K562 (cell line): ENCODE measurements around the gene B3GALNT1. TPM values are rescaled to one million over a fixed set of nuclear protein-coding genes. Genes with fewer than 3 reads are reported as not detected.

Source experiments
- ATAC-seq: fragments of 200-7000 bp; cut with Tn5 transposase; 3 replicates; pipeline ENCODE4 v1.9.1; 2020; ENCODE audit warnings: moderate library complexity
- BruUV-seq: library from RNA; stranded (reverse); fragments of 400-500 nt; replicated peaks from 2 replicates; lab custom pipeline; 2021; lab: Mats Ljungman, UMichigan
- CTCF ChIA-PET: fragments of 300-600 bp; formaldehyde crosslinking; extraction: SDS; loops from one replicate; lab custom pipeline; 2021; ENCODE audit warnings: low intra/inter-chr PET ratio; lab: Yijun Ruan, JAX
- POLR2A ChIA-PET: fragments of 300-600, 350-650 bp; sonication (Branson Sonifier 250); formaldehyde crosslinking; extraction: SDS; loops from one replicate; lab custom pipeline; 2021; ENCODE audit warnings: antibody characterized with exemption, inconsistent platforms; lab: Yijun Ruan, JAX
- DNase-seq, 4 experiments: peaks; one replicate each; pipeline versions ENCODE4 v3.0.0 to v3.0.0-alpha.2; 2011 to 2018; ENCODE audit warnings: low spot score in 3 of 4, mixed read lengths in 3 of 4; ENCODE audit errors: extremely low read depth in 1 of 4
- FAIRE-seq: peaks from 2 replicates; lab custom pipeline; 2011; peaks lifted over from hg19 to GRCh38; lab: Jason Lieb, UNC
- H2AFZ ChIP-seq: 2 replicates; pipeline ENCODE4 v1.6.0; 2011; ENCODE audit warnings: low read depth, low read length, control low read depth, inconsistent platforms
- H3K27ac ChIP-seq: fragments of 200-600 bp; 3 replicates; pipeline ENCODE4 v1.8.0; 2011; ENCODE audit warnings: low read depth, mild to moderate bottlenecking, control low read depth, inconsistent platforms, low read length, moderate library complexity, mixed read lengths; ENCODE audit errors: extremely low read depth
- H3K27me3 ChIP-seq, 2 experiments: fragments of 300-600 bp in 1 of 2; 2 replicates in 1 of 2; 3 replicates in 1 of 2; pipeline versions ENCODE4 v1.6.0 to v1.8.0; 2011; ENCODE audit warnings: inconsistent platforms in 2 of 2, low read length in 2 of 2, mild to moderate bottlenecking in 1 of 2, mixed read lengths in 1 of 2, moderate library complexity in 1 of 2; ENCODE audit not compliant: control insufficient read depth in 2 of 2, insufficient read depth in 2 of 2
- H3K36me3 ChIP-seq: fragments of 300-600 bp; 3 replicates; pipeline ENCODE4 v1.8.0; 2011; ENCODE audit warnings: mild to moderate bottlenecking, low read length, inconsistent platforms; ENCODE audit not compliant: control insufficient read depth, insufficient read depth
- H3K4me1 ChIP-seq, 2 experiments: fragments of 200-600 bp in 1 of 2; replicated peaks in 1 of 2; 2 replicates in 1 of 2; 3 replicates in 1 of 2; pipeline versions ENCODE4 v1.5.1 to v1.8.0; 2011; ENCODE audit warnings: inconsistent platforms in 2 of 2, low read length in 2 of 2, mild to moderate bottlenecking in 1 of 2, mixed read lengths in 1 of 2, moderate library complexity in 1 of 2; ENCODE audit not compliant: control insufficient read depth in 2 of 2, insufficient read depth in 2 of 2
- H3K4me2 ChIP-seq: 2 replicates; pipeline ENCODE4 v1.6.1; 2011; ENCODE audit warnings: low read length, control low read depth, inconsistent platforms, mixed read lengths; ENCODE audit not compliant: insufficient read depth
- H3K4me3 ChIP-seq: fragments of 200-600 bp; sonication (generic), shearing (Covaris generic); 2 replicates; pipeline ENCODE4 v1.5.1; 2016; ENCODE audit warnings: control low read depth, inconsistent platforms
- H3K79me2 ChIP-seq: fragments of 200-600 bp; 3 replicates; pipeline ENCODE4 v1.8.0; 2011; ENCODE audit warnings: low read length, inconsistent platforms; ENCODE audit not compliant: control insufficient read depth, insufficient read depth
- H3K9ac ChIP-seq, 2 experiments: 2 replicates each; pipeline versions ENCODE4 v1.6.0 to v1.6.1; 2011; ENCODE audit warnings: low read depth in 2 of 2, low read length in 2 of 2, control low read depth in 1 of 2, inconsistent platforms in 1 of 2, mild to moderate bottlenecking in 1 of 2, mixed read lengths in 1 of 2; ENCODE audit not compliant: insufficient read depth in 1 of 2
- H3K9me1 ChIP-seq: one replicate; pipeline ENCODE4 v1.6.0; 2011; ENCODE audit warnings: inconsistent platforms, mild to moderate bottlenecking, low read length, moderate library complexity; ENCODE audit not compliant: control insufficient read depth, insufficient read depth
- H3K9me3 ChIP-seq: replicated peaks from 2 replicates; pipeline ENCODE4 v1.5.1; 2011; ENCODE audit warnings: low read depth, low read length, inconsistent platforms; ENCODE audit not compliant: control insufficient read depth, insufficient read depth
- H4K20me1 ChIP-seq: replicated peaks from 2 replicates; pipeline ENCODE4 v1.6.1; 2011; ENCODE audit warnings: low read length, inconsistent platforms, mixed read lengths; ENCODE audit not compliant: control insufficient read depth, insufficient read depth
- DDX20 ChIP-seq: fragments of 450-650 bp; IDR thresholded peaks from 2 replicates; pipeline ENCODE4 v1.6.1; 2016; ENCODE audit warnings: missing genetic modification characterization, low read depth, mild to moderate bottlenecking, missing compliant biosample characterization, moderate library complexity
- FOXA1 ChIP-seq: fragments of 450-650 bp; IDR thresholded peaks from 2 replicates; pipeline ENCODE4 v1.6.1; 2016; ENCODE audit warnings: mild to moderate bottlenecking, borderline replicate concordance
- HMBOX1 ChIP-seq: sonication (generic); IDR thresholded peaks from 2 replicates; pipeline ENCODE4 v1.6.1; 2016
- HNRNPLL ChIP-seq: fragments of 200-400 bp; formaldehyde crosslinking; IDR thresholded peaks from 2 replicates; pipeline ENCODE4 v1.6.1; 2017; ENCODE audit warnings: low read length, low read depth, mild to moderate bottlenecking; ENCODE audit not compliant: poor library complexity, severe bottlenecking
- NONO ChIP-seq, 2 experiments: fragments of 200-400 bp in 1 of 2; fragments of 450-650 bp in 1 of 2; formaldehyde crosslinking in 1 of 2; IDR thresholded peaks; 2 replicates each; pipeline ENCODE4 v1.6.1; 2017; ENCODE audit warnings: low read depth in 2 of 2, mild to moderate bottlenecking in 2 of 2, moderate library complexity in 2 of 2, low read length in 1 of 2
- SNRNP70 ChIP-seq: fragments of 200-400 bp; formaldehyde crosslinking; optimal IDR thresholded peaks from 2 replicates; pipeline ENCODE3; 2017; ENCODE audit warnings: low read depth, low read length
- ZEB2 ChIP-seq: fragments of 450-650 bp; IDR thresholded peaks from 2 replicates; pipeline ENCODE4 v1.6.1; 2016
- ZNF174 ChIP-seq: fragments of 250-450 bp; sonication (Bioruptor Pico); IDR thresholded peaks from 2 replicates; pipeline ENCODE4 v1.4.0; 2020; ENCODE audit warnings: mild to moderate bottlenecking
- WGBS: fragments of 100-300 bp; shearing (Covaris generic); methylation state at CpG from one replicate; pipeline ENCODE4 v1.1.6; 2016; ENCODE audit warnings: low coverage, mixed read lengths; ENCODE audit not compliant: insufficient coverage; ENCODE audit errors: missing lambda C conversion rate; 5-methylcytosine and 5-hydroxymethylcytosine counted together
- in situ Hi-C: fragments of 300-500 bp; cut with MboI; formaldehyde crosslinking; loops from 4 replicates; pipeline ENCODE4 v1.15.0; 2018; ENCODE audit warnings: inconsistent platforms, mixed read lengths
- intact Hi-C: fragments of 100-400 bp; cut with micrococcal nuclease; formaldehyde crosslinking; loops from 2 replicates; pipeline ENCODE4 v1.14.2; 2022
- polyA plus RNA-seq, 8 experiments: library from polyadenylated mRNA; depleted of rRNA in 4 of 8; stranded (reverse) in 5 of 8; unstranded in 3 of 8; fragments of >200 nt; fragmentation: Nextera tagmentation in 2 of 8; fragmentation: Illumina TruSeq in 1 of 8; extraction: Ambion mirVana in 2 of 8; extraction: Trizol in 1 of 8; gene quantifications; 2 replicates each; pipeline versions ENCODE4 v1.2.1 to v1.2.3, GENCODE V29; 2011 to 2014; ENCODE audit warnings: inconsistent platforms in 1 of 8, missing spikeins in 1 of 8
- total RNA-seq, 7 experiments: library from RNA; depleted of rRNA in 6 of 7; stranded (reverse); fragments of >200 nt in 6 of 7; fragmentation: Illumina TruSeq in 2 of 7; extraction: Trizol in 2 of 7; gene quantifications; 2 replicates each; pipeline versions ENCODE4 v1.2.1 to v1.2.3, GENCODE V29; 2011 to 2021; ENCODE audit warnings: low replicate concordance in 1 of 7
- TF ChIP-seq, protein P1 (sequence below): fragments of 450-650 bp; IDR thresholded peaks from 2 replicates; pipeline ENCODE4 v1.6.1; 2016

Gene B3GALNT1
- total and polyA plus RNA-seq, 9 of the 15 experiments (the other 6 are each of a cell fraction or from before 2014, with no cell fraction given), result 0.53 to 2.0 (median 1.2) TPM

- 5% methylated on average over 6 of the region's 6 CpGs for WGBS
- no peak for DNase-seq
Measured at GRCh38 chr3:161051856-161052255, 53.3 kb downstream of the B3GALNT1 start.

More at GRCh38 chr3:161051856-161052255, 53.3 kb downstream of the B3GALNT1 start:
- FAIRE-seq, result no peak
- BruUV-seq, result no TSS peak
- no peaks in the 10 kb centered on the region for H3K4me1 ChIP-seq
- in situ Hi-C loops, result no loop called here
- no peak overlapping the region for H3K9ac ChIP-seq
- ATAC-seq, result no peak
- no peaks in the 10 kb centered on the region for H3K79me2 ChIP-seq
- no peaks in the 10 kb centered on the region for H3K9me3 ChIP-seq
- intact Hi-C loops, result no loop called here
- no peak overlapping the region for H3K4me2 ChIP-seq
- H4K20me1 ChIP-seq, result no peaks in the 10 kb centered on the region
- H3K9me1 ChIP-seq, result no peaks in the 10 kb centered on the region
- no peaks in the 10 kb centered on the region for H3K36me3 ChIP-seq
- no peak overlapping the region for H3K27ac ChIP-seq
- H3K4me3 ChIP-seq, result no peak overlapping the region
- no peak overlapping the region for H2AFZ ChIP-seq
- CTCF ChIA-PET, result no interaction called here
- no peaks in the 10 kb centered on the region for H3K27me3 ChIP-seq
- no peak for TF ChIP-seq FOXA1
- TF ChIP-seq NONO (IDR thresholded peaks at IDR 0.05; ENCODE audit: low read depth in 2 of 2, low read length in 1 of 2), result no peak
- TF ChIP-seq DDX20, result no peak
- TF ChIP-seq SNRNP70, result no peak
- TF ChIP-seq ZNF174, result no peak
- no peak for TF ChIP-seq ZEB2
- TF ChIP-seq, protein P1, sequence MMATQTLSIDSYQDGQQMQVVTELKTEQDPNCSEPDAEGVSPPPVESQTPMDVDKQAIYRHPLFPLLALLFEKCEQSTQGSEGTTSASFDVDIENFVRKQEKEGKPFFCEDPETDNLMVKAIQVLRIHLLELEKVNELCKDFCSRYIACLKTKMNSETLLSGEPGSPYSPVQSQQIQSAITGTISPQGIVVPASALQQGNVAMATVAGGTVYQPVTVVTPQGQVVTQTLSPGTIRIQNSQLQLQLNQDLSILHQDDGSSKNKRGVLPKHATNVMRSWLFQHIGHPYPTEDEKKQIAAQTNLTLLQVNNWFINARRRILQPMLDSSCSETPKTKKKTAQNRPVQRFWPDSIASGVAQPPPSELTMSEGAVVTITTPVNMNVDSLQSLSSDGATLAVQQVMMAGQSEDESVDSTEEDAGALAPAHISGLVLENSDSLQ, result no peak
- no peak for TF ChIP-seq HMBOX1
- no peak for TF ChIP-seq HNRNPLL
- POLR2A ChIA-PET, result interaction anchor here (0.6 kb wide), 1 partner anchor 10 kb away, joined by 4 read pairs; no protein-coding TSS in a partner anchor
